LNCAP (cell line): ENCODE data around the gene KCTD3.
A peak's percentile ranks its signal among the peaks of the same experiment; 100 is the strongest.

Source experiments
- CTCF ChIP-seq: fragments of 450-650 bp; IDR thresholded peaks from 2 replicates; pipeline ENCODE4 v1.5.1; 2017; ENCODE audit warnings: mild to moderate bottlenecking

Gene KCTD3

DNA sequence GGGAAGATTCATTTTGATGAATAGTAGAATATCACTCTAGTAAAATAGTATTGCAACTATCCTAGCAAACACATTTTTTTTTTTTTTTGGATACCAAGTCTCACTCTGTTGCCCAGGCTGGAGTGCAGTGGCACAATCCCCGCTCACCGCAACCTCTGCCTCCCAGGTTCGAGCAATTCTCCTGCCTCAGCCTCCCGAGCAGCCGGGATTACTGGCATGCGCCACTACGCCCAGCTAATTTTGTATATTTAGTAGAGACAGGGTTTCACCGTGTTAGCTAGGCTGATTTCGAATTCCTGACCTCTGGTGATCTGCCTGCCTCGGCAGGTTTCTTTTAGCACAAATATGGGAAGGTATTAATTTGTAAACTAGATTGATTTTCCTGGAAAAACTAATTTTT is 33.8 kb downstream of the KCTD3 start:
- TF ChIP-seq CTCF: no peak

- no peak for TF ChIP-seq CTCF
These were observed 34.2 kb downstream of the KCTD3 start for GRCh38 chr1:215601276-215601675.

- TF ChIP-seq CTCF: no peak
These were observed 36.2 kb downstream of the KCTD3 start for GRCh38 chr1:215603319-215603718.

- TF ChIP-seq CTCF: no peak
These were observed 38.0 kb downstream of the KCTD3 start for GRCh38 chr1:215605011-215605621.

- no peak for TF ChIP-seq CTCF
These were observed 38.9 kb downstream of the KCTD3 start for GRCh38 chr1:215606036-215606435.

- TF ChIP-seq CTCF: peak; percentile 72
These were observed 39.6 kb downstream of the KCTD3 start for GRCh38 chr1:215606564-215607168.

- no peak for TF ChIP-seq CTCF
These were observed 40.3 kb downstream of the KCTD3 start for GRCh38 chr1:215607412-215607811.

DNA sequence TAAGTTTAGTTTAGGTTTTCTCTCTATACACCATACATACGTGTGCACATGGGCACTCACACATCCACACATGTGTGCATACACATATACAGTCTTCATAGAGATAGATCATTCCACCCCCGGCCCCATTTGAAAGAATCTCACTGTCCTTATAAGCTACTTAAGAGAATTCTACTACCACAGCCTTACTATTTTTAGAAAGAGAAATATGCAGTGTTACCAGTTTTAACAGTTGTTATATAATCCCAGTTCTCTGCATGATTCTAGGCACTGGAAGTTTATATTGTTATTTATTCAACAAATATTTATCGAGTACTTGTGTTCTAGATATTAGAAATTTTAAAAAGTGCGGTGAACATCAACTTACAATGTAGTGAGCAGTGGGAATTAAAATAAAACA is 41.5 kb downstream of the KCTD3 start:
- no peak for TF ChIP-seq CTCF
